Measurements from ENCODE around the gene CLEC4D.
"Not testable (repeated sequence)": the region's sequence is repeated elsewhere in the genome, so short reads cannot be mapped to it uniquely, and the experiment has no call there.

Gene CLEC4D

DNA sequence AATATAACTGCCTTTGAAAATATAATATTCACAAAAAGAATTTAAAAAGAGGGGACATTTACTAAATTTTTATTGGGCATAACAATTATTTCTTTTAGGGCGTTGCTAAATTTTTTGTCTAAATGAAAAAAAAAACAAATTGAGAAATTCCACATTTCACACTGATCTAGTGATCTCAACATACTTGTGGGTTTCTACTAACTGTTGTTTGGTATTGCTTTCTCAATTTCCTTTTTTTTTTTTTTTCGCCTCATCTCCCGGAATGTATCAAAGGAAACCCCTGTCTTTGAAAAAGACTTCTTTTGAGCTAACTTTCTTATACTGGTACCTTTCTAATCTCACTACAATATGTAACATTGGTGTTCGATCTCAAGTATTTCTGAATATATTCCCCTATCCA lies at the start of gene CLEC4D:
Gene CLEC4D (plus strand): TSS at position 248 of the 400 bp plus-strand sequence. CDS start 230 bp downstream, outside the sequence.
- no peak for FAIRE-seq

DNA sequence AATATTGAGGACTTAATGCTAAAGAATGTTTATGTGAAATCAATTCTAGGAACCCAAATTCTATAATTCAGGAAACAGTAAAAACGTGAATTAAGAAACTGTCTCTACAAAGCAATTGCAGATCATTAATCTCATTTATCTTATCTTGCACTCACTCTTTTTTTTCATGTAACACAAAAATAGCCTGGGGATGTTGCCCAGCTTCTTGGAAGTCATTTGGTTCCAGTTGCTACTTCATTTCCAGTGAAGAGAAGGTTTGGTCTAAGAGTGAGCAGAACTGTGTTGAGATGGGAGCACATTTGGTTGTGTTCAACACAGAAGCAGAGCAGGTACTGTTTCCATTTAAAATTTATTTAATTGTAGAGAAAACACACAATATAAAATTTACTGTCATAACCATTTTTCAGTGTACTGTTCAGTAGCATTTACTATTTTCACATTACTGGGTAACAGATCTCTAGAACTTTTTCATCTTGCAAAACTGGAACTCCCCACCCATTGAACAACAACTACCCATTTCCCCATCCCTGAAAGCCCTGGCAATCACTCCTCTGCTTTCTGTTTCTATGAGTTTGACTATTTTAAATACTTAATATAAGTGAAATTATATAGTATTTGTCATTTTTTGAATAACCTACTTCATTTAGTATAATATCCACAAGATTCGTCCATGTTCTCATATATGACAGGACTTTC lies 47.9 kb upstream of the CLEC4D start:
- no peak for FAIRE-seq

DNA sequence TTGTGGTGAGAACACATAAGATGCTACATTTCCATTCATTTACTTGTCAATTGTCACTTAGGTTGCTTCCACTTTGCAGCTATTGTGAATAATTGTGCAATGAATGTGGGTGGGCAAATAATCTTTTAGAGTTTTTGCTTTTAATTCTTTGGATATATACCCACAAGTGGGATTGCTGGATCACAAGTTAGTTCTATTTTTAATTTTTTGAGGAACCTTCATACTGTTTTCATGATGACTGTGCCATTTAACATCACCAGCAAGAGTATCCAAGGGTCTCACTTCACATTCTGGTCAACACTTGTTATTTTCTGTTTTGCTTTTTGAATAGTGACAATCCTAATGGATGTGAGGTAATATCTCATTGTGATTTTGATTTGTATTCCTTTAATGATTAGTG lies 47.1 kb upstream of the CLEC4D start:
- no peak for FAIRE-seq

- no peak for FAIRE-seq
Observed at GRCh38 chr12:8471090-8471489, 42.2 kb upstream of the CLEC4D start.

GRCh38 chr12:8475508-8476203 lies 37.6 kb upstream of the CLEC4D start:
- FAIRE-seq = no peak

DNA sequence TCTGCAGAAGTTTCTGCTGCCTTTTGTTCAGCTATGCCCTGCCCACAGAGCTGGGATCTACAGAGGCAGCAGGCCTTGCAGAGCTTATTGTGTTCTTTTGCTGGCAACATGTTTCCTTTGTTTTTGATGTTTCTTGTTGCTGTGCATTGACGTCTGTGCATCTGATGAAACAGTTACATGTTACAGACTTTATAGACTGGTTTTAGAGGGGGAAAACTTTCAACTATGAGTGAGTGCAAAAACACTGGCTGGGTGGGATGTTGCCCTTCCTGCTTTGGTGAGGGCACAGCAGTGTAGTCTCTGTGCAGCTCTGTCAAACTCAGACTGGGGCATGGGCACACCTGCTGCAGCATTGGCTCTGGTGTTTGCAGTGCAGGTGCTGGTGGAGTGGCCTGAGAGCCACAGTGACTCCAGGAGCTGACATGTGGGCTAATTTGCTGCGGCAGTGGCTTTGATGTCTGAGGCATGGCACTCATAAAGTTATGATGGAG lies 30.7 kb upstream of the CLEC4D start:
- no peak for FAIRE-seq

GRCh38 chr12:8483079-8483478 lies 30.2 kb upstream of the CLEC4D start:
- no peak for FAIRE-seq

- FAIRE-seq = no peak
Observed at GRCh38 chr12:8491646-8492530, 21.4 kb upstream of the CLEC4D start.

DNA sequence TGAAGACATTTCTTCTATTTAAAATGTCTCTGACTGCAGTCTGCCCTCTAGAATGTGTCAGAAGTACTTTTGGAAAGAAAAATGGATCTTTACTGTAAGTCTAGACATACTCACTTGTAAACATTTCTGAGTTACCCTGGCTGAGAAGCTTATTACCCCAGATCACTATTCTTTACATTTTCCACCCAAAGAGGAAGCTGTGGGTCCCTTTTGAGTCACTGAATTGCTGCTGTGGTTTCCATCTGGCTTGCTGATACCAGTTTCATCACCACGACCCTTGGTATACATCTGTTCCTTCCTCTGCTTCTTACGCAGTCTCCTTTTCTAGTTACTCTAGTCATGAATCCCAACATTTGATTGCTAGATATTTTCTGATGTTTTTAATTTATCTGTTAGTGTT lies 20.2 kb upstream of the CLEC4D start:
- FAIRE-seq = no peak

DNA sequence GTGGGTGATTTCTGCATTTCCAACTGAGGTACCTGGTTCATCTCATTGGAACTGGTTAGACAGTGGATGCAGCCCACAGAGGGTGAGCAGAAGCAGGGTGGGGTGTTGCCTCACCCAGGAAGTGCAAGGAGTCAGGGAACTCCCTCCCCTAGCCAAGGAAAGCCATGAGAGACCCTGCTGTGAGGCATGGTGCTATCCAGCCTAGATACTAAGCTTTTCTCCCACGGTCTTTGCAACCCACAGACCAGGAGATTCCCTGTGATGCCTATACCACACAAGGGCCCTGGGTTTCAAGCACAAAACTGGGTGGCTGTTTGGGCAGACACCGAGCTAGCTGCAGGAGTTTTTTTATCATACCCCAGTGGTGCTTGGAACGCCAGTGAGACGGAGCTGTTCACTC lies 17.6 kb upstream of the CLEC4D start:
- not testable (repeated sequence) for FAIRE-seq

- not testable (repeated sequence) for FAIRE-seq
Observed at GRCh38 chr12:8496074-8496473, 17.2 kb upstream of the CLEC4D start.

DNA sequence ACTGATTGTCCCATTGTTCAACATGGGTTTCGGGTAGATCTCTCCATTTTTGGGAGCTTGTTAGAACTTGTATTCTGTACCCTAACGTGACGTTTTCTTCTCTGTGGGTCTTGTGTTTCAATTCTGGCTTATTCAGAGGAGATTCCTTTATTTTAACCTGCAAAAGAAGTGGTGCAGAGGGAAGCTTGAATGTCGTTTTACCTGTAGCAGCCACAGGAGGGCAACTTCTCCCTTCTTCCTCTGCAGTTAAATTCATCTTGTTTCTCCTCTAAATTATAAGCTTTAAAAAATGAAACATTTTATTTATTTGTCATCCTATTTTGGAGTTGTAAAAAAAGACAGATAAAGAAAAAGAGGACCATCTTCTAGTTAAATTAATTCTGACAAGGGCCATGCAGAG lies 13.7 kb upstream of the CLEC4D start:
- no peak for FAIRE-seq

GRCh38 chr12:8501720-8502119 lies 11.6 kb upstream of the CLEC4D start:
- no peak for FAIRE-seq

DNA sequence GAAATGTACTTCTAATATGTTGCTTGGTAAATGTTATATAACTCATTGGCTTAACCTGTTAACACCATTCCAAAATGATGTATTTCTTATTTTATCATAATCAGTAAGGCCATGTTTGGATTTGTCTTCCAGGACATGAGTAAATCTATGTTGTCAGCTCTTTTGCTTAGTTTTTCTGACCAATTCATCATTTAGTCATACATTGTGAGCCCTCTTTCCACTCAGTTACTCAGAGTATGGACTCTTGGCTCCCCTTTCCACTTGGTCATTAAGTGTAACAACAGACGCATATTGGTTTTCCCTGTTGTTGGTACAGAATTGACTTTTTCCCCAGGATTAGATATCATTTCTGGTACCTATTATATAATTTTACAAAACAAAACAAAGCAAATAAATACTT lies 9.0 kb upstream of the CLEC4D start:
- FAIRE-seq = no peak

GRCh38 chr12:8507596-8507995 lies 5.7 kb upstream of the CLEC4D start:
- FAIRE-seq = no peak

GRCh38 chr12:8508223-8508622 lies 5.1 kb upstream of the CLEC4D start:
- no peak for FAIRE-seq

- no peak for FAIRE-seq
Observed at GRCh38 chr12:8508910-8509841, 4.1 kb upstream of the CLEC4D start.

DNA sequence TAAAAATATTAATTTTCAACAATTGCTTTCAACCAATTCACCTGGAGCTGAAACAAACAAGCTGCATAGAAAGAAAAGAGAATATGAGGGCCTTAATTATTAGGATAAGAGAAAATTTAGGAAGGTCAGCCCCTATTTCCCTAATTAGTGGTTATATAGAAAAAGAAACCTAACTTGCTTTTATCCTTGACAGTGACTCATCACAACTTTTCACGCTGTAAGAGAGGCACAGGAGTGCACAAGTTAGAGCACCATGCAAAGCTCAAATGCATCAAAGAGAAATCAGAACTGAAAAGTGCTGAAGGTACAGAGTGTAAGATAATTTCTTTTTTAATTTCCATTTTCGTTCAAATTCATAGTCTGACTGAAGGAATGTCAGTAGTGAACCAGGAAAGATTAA lies 4.7 kb downstream of the CLEC4D start:
- no peak for FAIRE-seq

DNA sequence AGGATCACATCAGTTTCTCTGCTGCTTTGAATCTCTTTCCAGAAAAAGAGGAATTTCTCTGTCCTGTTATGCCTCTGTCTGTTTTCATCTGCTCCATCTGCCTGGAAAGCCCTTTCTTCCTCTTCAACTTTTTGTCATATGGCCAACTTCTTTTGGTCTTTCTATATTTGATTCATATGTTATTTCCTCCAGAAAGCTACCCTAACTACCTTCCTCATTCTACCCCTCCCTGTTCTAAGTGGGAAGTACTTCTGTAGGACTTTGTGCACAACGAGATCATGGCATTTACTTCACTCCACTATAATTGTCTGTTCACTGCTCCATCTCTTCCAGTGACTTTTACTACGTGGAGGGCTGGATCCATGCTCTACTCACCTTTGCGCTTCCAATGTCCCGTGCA lies 5.9 kb downstream of the CLEC4D start:
- no peak for FAIRE-seq

- FAIRE-seq = no peak
Observed at GRCh38 chr12:8527250-8528130, 14.2 kb downstream of the CLEC4D start.

DNA sequence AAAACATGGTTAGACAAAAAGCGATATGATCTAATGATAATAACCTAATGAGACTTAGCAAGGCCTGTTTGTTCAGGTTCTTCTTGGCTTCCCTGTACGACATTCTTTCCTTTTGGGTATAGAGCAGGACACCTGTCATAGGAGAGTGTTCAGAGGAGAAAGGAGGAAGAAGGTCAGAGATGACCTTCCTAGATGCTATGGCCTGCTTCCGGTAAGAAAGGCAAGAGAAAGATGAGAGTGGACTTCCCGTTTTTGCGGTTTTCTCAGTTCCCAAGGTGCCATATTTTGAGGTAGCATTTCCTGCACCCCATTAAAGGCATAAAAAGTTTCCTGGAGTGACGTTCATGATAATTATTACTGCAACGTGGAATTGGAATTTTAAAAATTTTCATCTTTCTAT lies 18.7 kb downstream of the CLEC4D start:
- no peak for FAIRE-seq
